Measurements from ENCODE around the gene TMPRSS2.

TMPRSS2 gene

DNA sequence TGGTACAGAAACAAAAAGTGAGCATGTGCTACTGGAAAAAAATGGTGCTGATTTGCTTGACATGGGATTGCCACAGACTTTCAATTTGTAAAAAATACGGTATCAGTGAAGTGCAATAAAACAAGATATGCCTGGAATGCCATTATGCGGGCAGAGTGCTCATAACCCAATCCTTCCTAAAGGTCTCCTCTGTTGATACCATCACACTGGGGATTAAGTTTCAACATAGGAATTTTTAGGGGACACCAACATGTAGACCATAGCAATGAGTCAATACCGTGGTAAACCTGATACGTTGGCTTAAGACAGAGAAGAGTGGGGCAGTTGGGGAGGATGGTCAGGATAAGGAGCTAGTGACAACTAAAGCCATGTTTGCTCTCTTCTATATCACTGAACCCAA lies 61.4 kb downstream of the TMPRSS2 start:
- FAIRE-seq = no peak

DNA sequence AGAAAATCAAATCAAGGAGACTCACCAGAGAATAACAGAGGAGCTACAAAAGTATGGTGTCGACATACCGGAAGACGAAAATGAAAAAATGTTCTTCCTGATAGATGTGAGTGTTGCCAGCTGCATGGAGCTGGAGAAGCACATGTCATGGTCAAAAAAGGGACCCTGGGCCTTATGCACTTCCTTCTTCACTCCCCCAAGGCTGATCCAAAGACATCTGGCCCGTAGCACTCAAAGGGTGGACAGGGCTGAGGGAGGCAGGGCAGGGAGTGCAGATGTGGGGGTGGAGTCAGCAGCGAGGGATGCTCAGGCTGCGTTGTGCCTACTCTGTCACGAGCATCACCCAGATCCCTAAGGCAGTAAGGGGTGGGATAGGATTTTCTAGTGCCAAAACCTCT lies 62.5 kb downstream of the TMPRSS2 start:
- FAIRE-seq = no peak

DNA sequence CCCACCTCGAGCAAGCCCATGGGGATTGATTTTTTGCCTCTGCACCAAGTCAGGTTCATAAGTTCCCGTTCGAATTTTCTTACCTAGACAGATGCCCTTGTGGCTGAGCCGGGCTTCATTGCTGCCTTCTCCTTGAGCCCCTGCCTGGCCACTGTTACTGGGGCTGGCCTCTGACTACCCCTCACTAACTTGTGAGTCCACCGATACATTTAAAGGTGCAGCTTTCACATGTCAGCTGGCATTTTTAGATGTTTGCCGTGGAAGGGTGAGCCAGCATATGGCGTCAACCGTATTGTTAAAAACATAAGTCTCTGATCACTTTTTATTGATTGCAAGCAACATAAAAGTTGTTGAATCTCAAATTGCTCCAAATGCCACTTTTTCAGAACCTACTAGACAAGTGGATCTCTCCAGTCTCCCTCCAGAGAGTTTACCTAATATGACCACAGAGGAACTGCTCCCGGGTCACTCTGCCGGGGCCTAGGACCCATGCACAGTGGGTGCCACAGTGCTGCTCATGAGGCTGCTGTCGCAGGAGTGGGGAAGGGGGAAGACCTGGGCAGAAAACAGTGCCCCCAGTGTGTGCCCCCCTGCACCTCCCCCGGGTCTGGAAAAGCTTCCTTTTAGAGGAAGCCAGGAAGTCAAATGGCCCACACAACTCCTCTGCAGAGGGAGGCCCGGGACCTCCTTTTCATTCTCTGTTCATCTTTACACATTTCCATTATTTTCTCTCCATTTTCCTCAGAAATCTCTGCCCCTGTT lies 63.1 kb downstream of the TMPRSS2 start:
- FAIRE-seq = no peak

DNA sequence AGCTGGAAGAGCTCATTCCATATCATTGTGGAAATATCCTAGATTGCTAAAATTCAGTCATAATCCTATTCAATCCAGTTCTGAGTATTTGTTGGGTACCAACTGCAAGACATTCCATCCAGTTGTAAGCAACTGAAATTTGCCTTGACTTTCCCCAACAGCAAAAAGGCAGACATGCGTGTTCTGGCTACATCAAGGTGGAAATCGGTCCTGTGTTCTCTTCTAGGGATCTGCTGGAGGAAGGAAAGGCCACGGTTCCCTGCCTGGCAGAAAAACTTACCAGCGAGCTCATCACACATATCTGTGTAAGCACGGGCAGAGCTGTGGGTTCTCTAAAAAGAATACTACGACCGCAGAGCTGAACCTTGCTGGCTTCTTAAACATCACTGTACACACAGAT lies 64.4 kb downstream of the TMPRSS2 start:
- FAIRE-seq = no peak

DNA sequence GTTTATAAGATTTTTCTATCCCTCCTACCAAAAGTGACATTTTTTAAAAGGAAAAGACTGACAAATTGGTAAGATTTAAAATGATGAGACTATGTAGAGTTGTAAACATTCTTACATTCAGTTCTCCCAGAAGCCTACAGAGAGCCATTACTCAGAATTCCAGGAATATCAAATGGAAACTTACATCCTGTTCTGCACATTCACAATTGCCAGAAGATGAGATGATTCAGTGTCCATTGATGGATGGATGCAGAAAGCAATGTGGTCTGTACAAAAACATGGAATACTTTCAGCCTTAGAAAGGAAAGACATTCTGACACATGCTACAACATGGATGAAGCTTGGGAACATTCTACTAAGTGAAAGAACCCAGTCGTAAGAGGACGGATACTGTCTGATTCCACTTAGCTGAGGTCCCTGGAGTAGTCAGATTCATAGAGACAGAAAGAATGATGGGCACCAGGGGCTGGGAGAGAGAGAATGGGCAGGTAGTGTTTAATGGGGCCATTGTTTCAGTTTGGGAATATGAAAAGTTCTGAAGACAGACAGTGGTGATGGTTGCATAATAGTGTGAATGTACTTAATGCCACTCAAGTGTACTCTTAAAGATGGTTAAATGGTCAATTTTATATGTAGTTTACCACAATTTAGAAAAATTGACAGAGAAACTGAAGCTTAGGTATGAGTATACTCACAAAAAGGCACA lies 65.3 kb downstream of the TMPRSS2 start:
- FAIRE-seq = no peak

DNA sequence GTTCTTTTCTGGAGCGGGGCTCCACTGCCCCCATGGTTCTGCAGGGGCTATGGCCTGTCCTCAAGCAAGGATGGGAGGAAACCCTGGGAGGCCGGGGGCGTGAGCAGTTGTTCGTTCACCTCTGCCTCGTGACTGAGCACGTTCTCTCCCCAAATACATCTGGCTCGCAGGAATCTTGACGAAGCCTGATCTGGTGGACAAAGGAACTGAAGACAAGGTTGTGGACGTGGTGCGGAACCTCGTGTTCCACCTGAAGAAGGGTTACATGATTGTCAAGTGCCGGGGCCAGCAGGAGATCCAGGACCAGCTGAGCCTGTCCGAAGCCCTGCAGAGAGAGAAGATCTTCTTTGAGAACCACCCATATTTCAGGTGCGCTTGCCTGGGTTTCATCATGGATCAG lies 66.4 kb downstream of the TMPRSS2 start:
- FAIRE-seq = no peak

DNA sequence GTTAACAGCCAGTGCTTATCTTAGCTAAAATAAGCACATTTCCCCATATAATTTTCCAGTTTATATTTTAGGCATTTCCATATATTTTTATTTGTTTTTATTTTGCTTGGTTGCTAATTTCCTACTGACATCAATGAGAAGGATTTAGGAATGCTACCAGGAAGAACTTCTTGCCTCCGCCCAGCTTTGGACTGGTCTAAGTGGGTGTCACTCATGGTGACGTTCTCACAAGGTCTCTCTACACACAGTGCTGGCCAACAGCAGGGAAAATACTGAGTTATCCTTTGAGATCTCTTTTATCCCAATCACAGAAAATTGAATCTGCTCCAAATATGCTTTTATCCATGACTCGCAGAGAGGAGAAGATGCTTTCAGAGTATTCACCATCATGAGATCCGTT lies 68.7 kb downstream of the TMPRSS2 start:
- no peak for FAIRE-seq

DNA sequence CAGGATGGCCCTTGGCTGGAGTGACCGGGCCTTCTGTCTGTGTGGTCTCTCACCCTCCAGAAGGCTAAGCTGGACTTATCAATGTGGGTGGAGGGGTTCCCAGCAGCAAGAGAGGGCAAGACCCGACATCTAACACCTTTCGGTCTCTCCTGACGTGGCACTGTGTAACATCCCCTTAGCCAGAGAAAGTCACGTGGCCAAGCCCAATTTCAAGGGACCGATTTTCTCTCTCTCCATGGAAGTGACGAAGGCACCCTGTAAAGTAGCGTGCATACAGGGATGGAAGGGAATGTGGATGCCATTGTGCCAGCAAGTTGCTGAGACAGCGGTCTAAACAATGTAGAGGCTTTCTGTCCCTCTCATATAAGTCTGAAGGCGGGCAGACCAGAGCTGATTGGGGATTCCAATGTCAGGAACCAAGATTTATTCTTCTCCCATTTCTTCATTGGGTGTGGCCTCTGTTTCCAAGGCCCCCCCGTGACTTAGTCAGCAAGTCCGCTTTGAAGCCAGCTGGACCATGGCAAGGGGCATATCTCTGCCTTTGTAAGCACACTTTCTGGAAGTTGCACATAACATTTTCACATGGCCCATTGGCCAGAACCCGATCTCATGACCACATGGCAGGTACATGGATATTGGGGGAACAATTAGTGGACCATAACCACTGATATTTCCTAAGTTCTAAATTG lies 69.4 kb downstream of the TMPRSS2 start:
- no peak for FAIRE-seq

DNA sequence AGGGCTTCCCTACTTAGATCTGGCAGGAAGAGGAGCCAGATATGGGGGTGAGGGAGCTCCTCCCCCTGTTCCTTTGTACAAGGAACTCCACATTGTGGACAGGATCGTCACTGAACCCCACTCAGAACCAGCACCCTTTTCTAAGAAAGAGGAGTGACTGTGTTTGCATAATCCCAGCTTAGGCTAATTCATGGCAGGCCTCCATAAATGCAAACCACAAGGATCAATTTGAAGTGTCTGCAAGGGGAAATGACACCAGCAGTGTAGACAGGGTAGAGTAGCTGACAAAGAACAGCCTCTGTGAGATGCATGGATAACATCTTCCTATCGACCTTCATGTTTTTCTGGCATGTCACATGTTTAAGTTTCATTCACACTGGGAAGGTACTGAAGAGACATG lies 70.2 kb downstream of the TMPRSS2 start:
- FAIRE-seq = no peak

DNA sequence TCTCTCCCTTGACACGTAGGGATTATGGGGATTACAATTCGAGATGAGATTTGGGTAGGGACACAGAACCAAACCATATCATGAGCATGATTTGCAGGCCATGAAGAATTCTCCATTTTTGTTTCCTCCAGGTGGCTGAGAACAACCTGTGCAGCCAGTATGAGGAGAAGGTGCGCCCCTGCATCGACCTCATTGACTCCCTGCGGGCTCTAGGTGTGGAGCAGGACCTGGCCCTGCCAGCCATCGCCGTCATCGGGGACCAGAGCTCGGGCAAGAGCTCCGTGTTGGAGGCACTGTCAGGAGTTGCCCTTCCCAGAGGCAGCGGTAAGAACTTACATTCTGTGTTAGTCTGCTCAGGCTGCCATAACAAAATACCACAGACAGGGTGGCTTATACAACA lies 72.3 kb downstream of the TMPRSS2 start:
- FAIRE-seq = no peak

DNA sequence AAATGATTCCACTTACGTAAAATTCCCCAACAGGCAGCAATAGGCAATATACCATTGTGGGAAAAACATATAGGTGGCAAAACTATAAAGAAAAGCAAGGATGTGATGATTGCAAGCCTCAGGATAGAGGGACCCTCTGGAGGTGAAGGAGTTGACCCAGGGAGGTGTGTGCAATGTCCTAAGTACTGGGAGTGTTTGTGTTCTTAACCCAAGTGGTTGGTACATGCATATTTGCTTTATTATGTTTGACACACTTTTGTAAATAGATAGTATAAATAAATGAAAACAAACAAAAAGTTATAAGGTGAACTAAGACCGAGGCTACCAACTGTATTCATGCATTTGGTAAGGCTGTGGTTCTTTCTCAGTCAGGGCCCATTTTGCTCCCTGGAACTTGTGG lies 74.4 kb downstream of the TMPRSS2 start:
- FAIRE-seq = no peak

DNA sequence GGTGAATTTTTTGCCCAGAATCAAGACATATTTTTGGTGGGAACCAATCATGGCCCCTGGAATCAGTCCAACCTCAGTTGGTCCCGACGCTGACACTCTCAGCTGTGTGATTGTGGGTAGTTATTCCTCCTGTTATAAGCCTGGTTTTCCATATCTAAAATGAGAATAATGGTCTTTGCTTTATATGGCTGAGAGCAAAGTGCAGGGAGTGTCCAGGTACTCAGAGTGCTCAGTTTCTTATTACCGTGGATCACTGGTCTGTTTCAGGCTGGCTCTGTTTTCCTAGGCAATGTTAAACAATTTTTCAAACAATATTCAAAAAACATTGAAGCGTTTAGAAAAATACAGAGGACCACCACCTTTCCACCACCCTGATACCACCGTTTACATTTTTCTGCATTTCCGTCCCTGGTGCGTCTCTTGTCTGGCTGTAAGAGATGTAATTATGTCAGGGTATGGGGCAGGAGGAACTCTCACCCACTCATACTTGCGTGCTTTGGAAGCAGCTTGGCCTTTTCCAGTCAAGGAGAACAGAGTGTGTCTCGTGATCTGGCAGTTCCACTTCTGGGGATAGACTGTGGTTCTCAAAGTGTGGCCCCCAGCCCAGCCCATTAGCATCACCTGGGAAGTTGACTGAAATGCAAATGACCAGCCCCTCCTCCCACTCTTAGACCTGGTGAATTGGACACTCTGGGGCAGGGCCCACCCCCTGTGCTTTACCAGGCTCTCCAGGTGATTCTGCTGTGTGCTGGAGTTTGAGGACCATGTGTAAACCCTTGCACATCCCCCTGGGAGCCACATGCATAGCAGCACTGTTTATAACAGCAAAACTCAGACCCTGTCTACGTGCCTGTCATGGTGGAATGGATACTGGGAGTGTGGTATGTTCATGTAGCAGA lies 75.1 kb downstream of the TMPRSS2 start:
- FAIRE-seq = no peak

DNA sequence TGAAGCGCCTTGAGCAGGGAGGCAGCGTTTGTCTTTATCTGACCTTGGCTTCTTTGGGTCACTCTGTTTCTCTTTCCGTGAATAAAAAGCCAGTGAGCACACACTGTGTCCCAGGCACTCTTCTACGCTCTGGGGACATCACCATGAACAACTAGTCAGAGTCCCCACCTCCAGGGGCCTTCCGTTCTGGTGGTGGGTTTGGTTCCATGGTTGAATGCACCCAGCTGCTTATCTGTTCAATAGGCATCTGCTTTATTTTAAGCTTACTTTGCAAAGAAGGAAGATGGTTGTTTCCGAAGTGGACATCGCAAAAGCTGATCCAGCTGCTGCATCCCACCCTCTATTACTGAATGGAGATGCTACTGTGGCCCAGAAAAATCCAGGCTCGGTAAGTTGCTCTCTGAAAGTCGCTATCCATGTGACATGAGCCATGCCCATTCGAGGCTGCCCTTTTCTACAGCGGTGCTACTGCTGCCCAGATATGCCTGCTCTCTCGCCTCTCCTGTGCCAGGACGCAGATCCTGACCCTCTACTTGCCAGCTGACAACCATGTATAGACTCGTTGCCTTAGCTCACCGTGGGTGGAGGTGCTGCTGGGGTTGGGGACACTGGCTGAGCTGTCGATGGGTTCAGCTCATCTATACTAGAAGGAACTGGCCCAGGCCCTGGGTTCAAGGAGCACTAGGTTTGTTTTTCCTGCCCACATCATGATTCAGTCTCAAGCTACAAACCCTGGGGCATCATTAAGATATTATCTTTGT lies 76.0 kb downstream of the TMPRSS2 start:
- no peak for FAIRE-seq

DNA sequence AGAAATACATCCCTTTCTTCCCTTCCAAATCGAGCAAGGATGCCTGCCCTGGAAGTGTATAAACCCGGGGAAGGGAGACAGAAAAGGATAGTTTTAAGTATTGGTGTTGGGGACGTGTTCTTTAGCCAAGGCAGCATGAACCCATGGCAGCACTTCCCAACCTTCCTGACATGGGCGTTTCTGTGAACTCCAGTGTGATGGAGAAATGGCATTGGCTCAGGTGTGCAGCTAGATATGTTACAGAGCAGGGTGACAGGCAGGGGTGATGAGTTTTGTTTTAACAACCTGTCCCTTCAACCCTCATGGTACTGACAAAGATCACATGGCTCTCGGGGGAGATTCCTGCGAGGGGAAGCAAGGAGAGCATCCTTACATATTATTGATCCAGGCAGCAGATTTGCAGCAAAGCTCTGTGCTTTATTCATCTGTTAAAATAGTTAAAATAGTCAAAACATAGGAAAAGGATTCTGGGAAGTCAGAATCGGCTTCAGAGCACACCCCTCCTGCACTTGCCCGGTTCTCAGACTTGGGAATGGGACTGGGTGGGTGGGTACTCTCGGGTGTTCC lies 78.0 kb downstream of the TMPRSS2 start:
- no peak for FAIRE-seq

DNA sequence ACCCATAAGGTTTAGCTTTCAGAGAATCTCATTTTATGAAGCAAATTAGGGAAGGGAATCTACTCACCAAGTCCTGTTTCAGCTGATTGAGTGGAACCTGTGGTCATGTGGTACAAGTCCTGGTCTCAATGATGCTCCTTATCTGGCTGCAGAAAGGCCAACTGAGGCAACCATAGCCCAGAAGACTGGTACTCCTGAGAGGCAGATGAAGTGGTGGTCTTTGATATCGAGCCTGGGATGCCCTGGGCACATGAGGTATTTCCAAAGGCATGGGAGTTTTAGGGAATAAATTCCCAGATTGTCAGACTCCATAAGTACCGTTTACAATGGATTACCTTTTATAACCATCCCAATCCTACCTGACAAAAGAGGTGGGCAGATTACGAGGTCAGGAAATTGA lies 78.7 kb downstream of the TMPRSS2 start:
- FAIRE-seq = no peak

DNA sequence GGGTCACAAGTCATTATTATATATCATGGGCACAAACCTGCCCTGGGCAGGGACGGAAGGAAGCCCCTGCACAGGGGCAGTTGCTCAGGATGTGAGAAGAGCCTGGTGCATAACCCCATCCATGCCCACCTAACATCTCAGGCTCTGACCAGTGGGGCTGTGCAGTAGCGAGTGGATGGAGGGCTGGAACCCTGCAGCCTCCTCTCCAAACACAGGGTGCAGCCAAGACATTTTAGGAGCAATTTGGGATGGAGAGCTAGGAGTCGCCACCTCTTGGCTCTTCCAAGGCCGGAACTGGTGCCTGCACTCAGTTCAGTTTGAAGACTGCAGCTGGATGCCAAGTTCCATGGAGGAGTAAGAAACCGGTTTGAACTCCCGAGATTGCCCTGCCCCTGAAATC lies 79.1 kb downstream of the TMPRSS2 start:
- FAIRE-seq = no peak

DNA sequence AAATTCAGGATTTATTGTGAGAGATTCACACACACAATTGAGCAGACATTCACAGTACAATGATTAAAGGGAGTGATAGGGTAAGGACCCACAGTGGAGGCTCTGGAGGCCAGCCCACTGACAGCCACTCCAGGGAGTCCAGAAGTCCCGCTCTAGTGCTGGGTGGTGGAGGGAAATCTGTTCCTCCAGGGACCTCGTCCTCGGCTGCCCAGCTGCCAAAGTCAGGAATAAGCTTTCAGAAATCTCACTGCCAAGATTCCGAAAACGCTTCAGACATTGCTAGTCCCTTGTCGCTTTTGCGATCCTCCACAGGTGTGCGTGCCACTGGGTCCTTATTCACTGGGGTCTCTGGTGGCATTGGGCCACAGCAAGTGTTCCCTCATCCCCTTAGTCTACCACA lies 79.6 kb downstream of the TMPRSS2 start:
- FAIRE-seq = no peak

DNA sequence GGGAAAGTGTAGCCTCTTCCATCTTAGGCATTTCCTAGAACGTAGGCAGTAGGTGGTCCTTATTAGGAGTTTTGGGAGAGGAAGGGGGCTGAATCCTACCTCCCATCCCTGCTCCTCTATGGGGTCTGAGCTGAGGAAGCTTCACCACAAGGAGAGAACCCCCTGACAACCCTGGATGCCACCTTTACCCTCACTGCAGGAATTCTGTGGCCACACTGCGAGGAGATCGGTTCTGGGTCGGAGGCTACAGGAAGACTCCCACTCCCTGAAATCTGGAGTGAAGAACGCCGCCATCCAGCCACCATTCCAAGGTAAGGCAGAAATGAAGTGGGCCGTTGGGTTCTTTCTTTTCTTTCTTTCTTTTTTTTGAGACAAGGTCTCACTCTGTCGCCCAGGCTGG lies 80.4 kb downstream of the TMPRSS2 start:
- no peak for FAIRE-seq

DNA sequence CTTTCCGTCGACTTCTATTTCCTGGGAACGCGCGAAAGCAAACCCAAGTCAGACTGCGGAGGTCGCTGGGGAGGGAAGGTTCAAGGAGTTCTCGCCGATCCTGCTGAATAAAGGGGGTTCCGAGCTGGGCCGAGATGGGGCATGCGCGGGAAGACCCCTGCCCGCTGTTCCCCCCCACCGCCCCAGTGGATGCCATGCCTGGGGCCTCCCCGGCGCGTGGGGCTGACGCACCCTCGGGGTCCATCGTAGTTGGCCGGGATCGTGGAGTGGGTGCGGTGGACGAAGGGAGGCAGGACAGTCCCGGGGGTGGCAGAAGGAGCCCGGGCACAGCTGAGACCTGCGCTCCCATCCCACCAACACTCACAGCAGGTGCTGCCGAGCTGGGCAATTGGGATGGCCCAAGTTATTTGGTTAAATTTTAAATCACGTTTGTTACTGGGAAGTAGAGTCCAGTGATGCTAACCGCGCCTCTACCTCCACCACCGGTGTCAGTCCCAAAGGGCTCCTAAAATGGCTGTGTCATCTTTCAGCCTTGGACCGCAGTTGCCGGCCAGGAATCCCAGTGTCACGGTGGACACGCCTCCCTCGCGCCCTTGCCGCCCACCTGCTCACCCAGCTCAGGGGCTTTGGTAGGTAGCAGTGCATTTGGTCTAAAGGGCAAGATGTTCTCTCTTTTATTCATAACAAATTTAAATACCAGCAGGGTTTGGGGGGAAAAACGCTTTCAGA lies 81.1 kb downstream of the TMPRSS2 start:
- no peak for FAIRE-seq

DNA sequence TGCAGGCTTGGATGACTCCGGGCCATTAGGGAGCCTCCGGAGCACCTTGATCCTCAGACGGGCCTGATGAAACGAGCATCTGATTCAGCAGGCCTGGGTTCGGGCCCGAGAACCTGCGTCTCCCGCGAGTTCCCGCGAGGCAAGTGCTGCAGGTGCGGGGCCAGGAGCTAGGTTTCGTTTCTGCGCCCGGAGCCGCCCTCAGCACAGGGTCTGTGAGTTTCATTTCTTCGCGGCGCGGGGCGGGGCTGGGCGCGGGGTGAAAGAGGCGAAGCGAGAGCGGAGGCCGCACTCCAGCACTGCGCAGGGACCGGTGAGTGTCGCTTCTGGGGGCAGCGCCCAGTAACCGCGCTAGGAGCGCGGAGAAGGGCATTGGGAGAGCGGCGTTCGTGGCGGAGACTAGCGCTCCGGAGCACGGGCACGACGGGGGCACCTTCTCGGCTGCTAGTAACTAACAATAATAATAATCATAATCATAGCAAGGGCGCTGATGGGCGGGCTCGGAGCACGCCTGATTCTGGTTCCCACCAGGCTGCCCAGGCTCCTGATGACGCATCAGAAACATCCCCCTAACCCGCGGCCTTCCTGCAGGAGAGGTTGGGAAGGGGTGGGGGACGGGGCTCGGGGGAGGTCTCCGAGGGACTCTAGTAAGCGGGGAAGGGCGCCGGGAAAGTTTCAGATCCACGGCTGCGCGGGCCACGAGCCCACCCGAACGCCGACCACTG lies 81.8 kb downstream of the TMPRSS2 start, which contains the start of gene MX1:
TSS of gene MX1 (plus strand) at position 286 of the 722 bp plus-strand sequence. CDS start 5,832 bp downstream, outside the sequence.
- FAIRE-seq = no peak
